Transverse colon (tissue), 4 donors: Measurements from ENCODE around the gene SLC23A1.

Experiments used
- CTCF ChIP-seq, 5 experiments: fragments of 200-600 bp in 3 of 5; fragments of 450-650 bp in 2 of 5; sonication (generic) in 3 of 5; IDR thresholded peaks; 1 replicate in 2 of 5; 2 replicates in 3 of 5; pipeline ENCODE4 v1.5.1; 2016 to 2017; ENCODE audit warnings: antibody characterized with exemption in 5 of 5, inconsistent platforms in 3 of 5, mild to moderate bottlenecking in 2 of 5, moderate library complexity in 1 of 5
- POLR2AphosphoS5 ChIP-seq, 3 donors: sonication (generic); formaldehyde crosslinking; IDR thresholded peaks; one replicate each; pipeline ENCODE4 v1.6.1; 2016; ENCODE audit warnings: antibody characterized with exemption in 3 of 3

GRCh38 chr5:139391570-139392323 lies 8.7 kb upstream of the SLC23A1 start:
- TF ChIP-seq POLR2AphosphoS5 (IDR thresholded peaks at IDR 0.05) = peak in 1 of 3 donors; percentile 55
- no peak for TF ChIP-seq CTCF (IDR thresholded peaks at IDR 0.05)
